HL-60/S4 (cell line): ENCODE data around the gene LGMN.

Source experiments
- in situ Hi-C: fragments of 300-500 bp; cut with MboI; formaldehyde crosslinking; loops from 2 replicates; pipeline ENCODE4 v1.14.3; 2022; ENCODE audit warnings: low sequenced_read_pairs

LGMN gene

GRCh38 chr14:92680781-92681650, 67.4 kb downstream of the LGMN start:
- in situ Hi-C loops: loop anchor here (25.0 kb wide), 1 partner anchor 544 kb away; no protein-coding TSS in a partner anchor

GRCh38 chr14:92680330-92680729, 68.1 kb downstream of the LGMN start:
- in situ Hi-C loops: loop anchor here (25.0 kb wide), 1 partner anchor 543 kb away; no protein-coding TSS in a partner anchor

GRCh38 chr14:92679246-92679645, 69.2 kb downstream of the LGMN start:
- in situ Hi-C loops: loop anchor here (25.0 kb wide), 1 partner anchor 542 kb away; no protein-coding TSS in a partner anchor

GRCh38 chr14:92678766-92679165, 69.7 kb downstream of the LGMN start:
- in situ Hi-C loops: loop anchor here (25.0 kb wide), 1 partner anchor 541 kb away; no protein-coding TSS in a partner anchor

GRCh38 chr14:92677955-92678354, 70.5 kb downstream of the LGMN start:
- in situ Hi-C loops: loop anchor here (25.0 kb wide), 1 partner anchor 541 kb away; no protein-coding TSS in a partner anchor

- in situ Hi-C loops: loop anchor here (25.0 kb wide), 1 partner anchor 540 kb away; no protein-coding TSS in a partner anchor
Measured at GRCh38 chr14:92677087-92677668, 71.2 kb downstream of the LGMN start.

GRCh38 chr14:92676403-92677086, 71.9 kb downstream of the LGMN start:
- in situ Hi-C loops: loop anchor here (25.0 kb wide), 1 partner anchor 539 kb away; no protein-coding TSS in a partner anchor

GRCh38 chr14:92675976-92676375, 72.5 kb downstream of the LGMN start:
- in situ Hi-C loops: loop anchor here (25.0 kb wide), 1 partner anchor 539 kb away; no protein-coding TSS in a partner anchor

- in situ Hi-C loops: loop anchor here (25.0 kb wide), 1 partner anchor 538 kb away; no protein-coding TSS in a partner anchor
Measured at GRCh38 chr14:92675421-92675820, 73.0 kb downstream of the LGMN start.

GRCh38 chr14:92673601-92674150, 74.8 kb downstream of the LGMN start:
- in situ Hi-C loops: no loop called here

GRCh38 chr14:92670643-92671366, 77.6 kb downstream of the LGMN start:
- in situ Hi-C loops: no loop called here

- in situ Hi-C loops: no loop called here
Measured at GRCh38 chr14:92670160-92670559, 78.3 kb downstream of the LGMN start.

- in situ Hi-C loops: no loop called here
Measured at GRCh38 chr14:92668276-92668973, 80.0 kb downstream of the LGMN start.

- in situ Hi-C loops: no loop called here
Measured at GRCh38 chr14:92666251-92666650, 82.2 kb downstream of the LGMN start.

- in situ Hi-C loops: no loop called here
Measured at GRCh38 chr14:92665661-92666110, 82.7 kb downstream of the LGMN start.

- in situ Hi-C loops: no loop called here
Measured at GRCh38 chr14:92663049-92663448, 85.4 kb downstream of the LGMN start.

GRCh38 chr14:92660571-92660970, 87.9 kb downstream of the LGMN start:
- in situ Hi-C loops: no loop called here

GRCh38 chr14:92659765-92660561, 88.5 kb downstream of the LGMN start:
- in situ Hi-C loops: no loop called here

GRCh38 chr14:92658684-92659083, 89.7 kb downstream of the LGMN start:
- in situ Hi-C loops: no loop called here
